ENCODE data around the gene RBM19.

GRCh38 chr12:113971392-113971791 is 5.3 kb upstream of the RBM19 start:
- TF ChIP-seq, protein P1, sequence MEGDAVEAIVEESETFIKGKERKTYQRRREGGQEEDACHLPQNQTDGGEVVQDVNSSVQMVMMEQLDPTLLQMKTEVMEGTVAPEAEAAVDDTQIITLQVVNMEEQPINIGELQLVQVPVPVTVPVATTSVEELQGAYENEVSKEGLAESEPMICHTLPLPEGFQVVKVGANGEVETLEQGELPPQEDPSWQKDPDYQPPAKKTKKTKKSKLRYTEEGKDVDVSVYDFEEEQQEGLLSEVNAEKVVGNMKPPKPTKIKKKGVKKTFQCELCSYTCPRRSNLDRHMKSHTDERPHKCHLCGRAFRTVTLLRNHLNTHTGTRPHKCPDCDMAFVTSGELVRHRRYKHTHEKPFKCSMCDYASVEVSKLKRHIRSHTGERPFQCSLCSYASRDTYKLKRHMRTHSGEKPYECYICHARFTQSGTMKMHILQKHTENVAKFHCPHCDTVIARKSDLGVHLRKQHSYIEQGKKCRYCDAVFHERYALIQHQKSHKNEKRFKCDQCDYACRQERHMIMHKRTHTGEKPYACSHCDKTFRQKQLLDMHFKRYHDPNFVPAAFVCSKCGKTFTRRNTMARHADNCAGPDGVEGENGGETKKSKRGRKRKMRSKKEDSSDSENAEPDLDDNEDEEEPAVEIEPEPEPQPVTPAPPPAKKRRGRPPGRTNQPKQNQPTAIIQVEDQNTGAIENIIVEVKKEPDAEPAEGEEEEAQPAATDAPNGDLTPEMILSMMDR (IDR thresholded peaks at IDR 0.05 in 8 of 11, conservative IDR thresholded peaks at IDR 0.05 in 3 of 11) = no peak
- TF ChIP-seq POLR2A (IDR thresholded peaks at IDR 0.05) = no peak
- TF ChIP-seq POLR2AphosphoS5 (IDR thresholded peaks at IDR 0.05) = no peak
